Right renal cortex interstitium (tissue), 3 donors: Measurements from ENCODE around the gene ZNF747. TPM values are rescaled to one million over a fixed set of nuclear protein-coding genes. Genes with fewer than 3 reads are reported as not detected.

Source experiments
- DNase-seq, 3 donors: peaks; one replicate each; pipeline ENCODE4 v3.0.0-alpha.2; 2013; ENCODE audit warnings: low read depth in 3 of 3, low spot score in 2 of 3
- polyA plus RNA-seq, 3 donors: library from polyadenylated mRNA; unstranded; fragments of 120-200 nt; gene quantifications; one replicate each; pipeline ENCODE4 v1.2.1, GENCODE V29; 2013; ENCODE audit not compliant: insufficient read length in 3 of 3

The ZNF747 gene
- polyA plus RNA-seq, 3 donors: 9.1 to 9.7 (median 9.5) TPM

DNA sequence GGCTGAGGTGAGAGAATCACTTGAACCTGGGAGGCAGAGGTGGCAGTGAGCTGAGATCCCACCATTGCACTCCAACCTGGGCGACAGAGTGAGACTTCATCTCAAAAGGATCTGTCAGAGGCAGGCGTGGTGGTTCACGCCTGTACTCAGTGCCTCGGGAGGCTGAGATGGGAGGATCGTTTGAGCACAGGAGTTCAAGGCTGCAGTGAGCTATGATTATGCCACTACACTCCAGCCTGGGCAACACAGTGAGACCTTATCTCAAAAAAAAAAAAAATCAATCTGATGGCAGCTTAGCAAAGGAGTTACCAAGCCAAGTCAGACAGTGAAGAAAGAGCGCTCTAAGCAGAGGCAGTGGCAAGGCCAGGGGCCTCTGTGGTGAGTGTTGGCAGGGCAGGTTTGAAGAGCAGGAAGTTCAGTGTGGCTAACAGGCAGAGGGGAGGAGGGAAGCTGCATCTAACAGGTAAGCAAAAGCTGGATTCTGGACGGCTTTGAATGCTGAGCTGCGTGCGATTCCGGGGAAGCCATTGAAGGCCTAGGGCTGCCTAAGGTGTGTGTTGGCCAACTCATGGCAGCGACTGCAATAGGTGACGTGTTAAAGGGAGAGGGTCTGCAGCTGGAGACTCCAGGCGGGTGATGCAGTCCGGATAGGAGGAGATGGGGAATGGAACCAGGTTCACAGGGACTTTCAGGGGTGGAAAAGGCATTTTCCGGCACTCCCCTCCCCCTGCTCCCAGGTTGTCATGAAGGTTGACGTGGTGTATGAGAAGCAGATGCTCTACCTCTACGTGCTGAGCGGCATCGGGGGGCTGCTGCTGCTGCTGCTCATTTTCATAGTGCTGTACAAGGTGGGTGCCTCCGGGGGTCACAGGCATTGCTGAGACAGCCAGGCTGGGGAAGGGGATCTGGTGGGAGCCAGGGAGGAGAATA lies 15.3 kb downstream of the ZNF747 start:
- no peak for DNase-seq

DNA sequence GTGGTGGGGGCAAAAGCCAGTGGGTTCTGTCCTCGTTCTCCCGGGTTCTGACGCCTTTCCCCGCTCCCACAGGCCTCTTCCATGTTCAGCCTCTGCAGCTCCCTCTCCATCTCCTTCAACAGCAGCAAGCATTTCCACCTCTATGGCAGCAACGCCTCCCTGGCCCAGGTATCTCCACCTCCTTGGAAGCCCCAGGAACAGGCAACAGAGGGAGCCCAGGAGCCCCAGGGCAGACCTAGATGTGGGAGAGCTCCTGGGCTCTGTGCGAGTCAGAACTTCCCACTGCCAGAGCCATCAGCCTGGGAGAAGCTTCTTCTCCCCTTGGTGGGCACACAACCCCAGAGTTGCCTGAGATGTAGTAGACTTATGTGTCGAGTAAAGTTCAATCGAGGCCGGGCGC lies 16.1 kb downstream of the ZNF747 start:
- no peak for DNase-seq

DNA sequence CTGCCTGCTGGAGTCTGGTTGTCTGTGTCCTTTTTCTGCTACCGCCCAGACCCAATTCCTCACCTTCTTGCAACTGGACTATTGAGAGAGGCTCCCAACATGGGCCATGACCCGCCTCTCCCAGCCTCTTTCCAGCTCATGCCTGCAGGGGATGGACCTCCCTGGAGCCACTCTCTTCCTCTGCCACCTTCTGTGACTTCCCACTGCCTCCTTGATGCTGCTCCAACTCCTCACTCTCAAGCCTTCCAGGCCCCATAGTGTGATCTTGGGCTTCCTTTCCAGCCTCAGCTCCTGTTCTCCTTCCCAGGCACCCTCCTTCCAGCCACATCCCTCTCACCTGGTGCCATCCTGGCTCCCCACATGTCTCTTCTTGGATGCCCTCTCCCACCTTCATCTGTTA lies 19.4 kb downstream of the ZNF747 start:
- no peak for DNase-seq

GRCh38 chr16:30511509-30511908 lies 23.1 kb downstream of the ZNF747 start:
- no peak for DNase-seq

DNA sequence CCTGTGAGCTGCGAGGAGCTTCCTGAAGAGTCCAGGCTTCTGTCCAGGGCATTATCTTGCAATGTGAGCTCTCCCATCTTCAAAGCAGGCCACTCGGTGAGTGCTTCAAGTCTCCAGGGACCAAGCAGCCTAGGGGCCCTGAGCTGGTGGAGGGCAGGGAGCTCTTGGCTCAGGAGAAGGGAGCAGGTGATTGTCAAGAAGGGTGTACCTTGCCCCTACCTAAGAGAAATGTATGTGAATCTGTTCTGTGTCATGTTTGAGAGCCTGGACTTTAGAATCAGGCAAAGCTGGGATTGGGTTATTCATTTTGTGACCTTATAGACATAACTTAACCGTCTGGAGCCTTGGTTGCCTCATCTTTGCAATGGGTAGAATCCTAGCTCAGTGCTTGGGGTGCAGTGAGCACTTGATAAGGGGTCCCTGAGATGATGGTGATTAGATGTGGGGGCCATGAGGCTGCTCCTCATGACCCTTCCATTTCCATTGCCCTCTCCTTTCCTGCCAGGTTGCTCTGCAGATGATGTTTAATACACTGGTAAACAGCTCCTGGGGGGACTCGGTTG lies 24.2 kb downstream of the ZNF747 start:
- DNase-seq: no peak

GRCh38 chr16:30509081-30509765 lies 25.4 kb downstream of the ZNF747 start:
- no peak for DNase-seq

DNA sequence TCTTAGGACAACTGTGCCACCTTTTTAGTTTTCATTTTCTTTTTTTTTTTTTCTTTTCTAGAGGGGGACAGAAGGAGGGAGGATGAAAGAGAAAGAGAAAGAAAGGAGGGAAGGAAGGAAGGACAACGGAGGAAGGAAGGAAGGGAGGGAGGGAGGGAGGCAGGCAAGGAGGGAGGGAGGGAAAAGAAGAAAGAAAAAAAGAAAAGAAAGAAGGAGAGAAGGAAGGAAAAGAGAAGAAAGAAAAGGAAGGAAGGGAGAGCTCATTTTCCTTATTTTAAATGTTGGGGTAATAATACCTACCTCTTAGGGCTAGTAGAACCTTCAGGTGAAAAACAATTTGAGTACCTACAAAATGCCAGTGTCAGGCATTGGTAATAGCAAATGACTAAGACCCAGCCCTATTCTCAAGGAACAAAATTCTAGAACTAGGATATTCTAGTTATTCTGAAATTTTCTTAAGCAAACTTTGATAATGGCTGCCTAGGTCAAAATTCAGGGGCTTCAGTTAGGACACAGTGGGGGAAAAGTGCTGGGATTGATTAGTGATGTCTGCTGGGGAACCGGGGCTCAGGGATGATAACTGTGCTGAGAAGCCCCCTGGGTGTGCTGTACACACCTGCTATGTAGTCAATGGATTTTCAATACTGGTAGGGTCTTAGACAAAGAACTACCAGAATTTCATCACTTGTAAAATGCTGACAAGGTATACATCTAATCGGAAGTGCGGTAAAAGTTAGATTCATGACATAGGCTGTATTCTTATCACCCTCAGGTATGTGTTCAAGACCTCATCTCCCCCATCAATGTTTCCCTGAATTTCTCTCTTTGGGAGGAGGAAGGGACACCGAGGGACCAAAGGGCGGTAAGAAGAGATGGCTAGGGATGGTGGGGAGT lies 31.0 kb downstream of the ZNF747 start:
- DNase-seq: no peak

- no peak for DNase-seq
Measured at GRCh38 chr16:30499284-30499683, 35.4 kb downstream of the ZNF747 start.

GRCh38 chr16:30494709-30495108 lies 39.9 kb downstream of the ZNF747 start:
- no peak for DNase-seq

- no peak for DNase-seq
Measured at GRCh38 chr16:30493941-30494488, 40.6 kb downstream of the ZNF747 start.

- DNase-seq: peak in 1 of 3 donors; percentile 6
Measured at GRCh38 chr16:30491744-30492308, 42.8 kb downstream of the ZNF747 start.

DNA sequence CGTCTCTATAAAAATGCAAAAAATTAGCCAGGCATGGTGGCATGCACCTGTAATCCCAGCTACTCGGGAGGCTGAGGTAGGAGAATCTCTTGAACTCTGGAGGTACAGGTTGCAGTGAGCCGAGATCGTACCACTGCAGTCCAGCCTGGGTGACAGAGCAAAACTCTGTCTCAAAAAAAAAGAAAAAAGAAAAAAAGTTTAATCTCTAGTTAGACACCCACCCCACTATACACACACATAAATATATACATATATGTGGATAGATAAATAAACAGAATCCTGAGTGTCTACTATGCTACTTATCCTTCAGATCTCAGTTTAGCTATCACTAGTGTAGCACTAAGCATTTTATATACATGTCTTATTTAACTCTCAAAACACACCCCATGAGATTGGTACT lies 43.4 kb downstream of the ZNF747 start:
- no peak for DNase-seq

DNA sequence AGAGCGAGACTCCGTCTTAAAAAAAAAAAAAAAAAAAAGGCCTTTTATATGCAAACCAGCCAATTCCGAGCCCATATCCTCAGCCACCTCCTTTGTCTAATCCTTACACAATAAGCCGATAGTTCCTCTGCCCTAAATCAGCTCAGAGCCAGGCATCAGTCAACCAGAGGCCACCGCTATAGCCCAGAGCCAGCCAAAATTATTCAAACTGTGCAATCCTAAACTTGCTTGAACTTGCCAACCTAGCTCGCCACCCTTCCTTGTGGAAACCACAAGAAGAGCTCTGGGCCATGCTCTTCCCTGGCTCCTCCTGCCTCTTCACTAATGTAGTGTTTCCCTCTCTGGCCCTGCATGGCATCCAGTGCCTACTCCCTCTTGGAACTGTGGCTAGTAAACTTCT lies 44.4 kb downstream of the ZNF747 start:
- no peak for DNase-seq

DNA sequence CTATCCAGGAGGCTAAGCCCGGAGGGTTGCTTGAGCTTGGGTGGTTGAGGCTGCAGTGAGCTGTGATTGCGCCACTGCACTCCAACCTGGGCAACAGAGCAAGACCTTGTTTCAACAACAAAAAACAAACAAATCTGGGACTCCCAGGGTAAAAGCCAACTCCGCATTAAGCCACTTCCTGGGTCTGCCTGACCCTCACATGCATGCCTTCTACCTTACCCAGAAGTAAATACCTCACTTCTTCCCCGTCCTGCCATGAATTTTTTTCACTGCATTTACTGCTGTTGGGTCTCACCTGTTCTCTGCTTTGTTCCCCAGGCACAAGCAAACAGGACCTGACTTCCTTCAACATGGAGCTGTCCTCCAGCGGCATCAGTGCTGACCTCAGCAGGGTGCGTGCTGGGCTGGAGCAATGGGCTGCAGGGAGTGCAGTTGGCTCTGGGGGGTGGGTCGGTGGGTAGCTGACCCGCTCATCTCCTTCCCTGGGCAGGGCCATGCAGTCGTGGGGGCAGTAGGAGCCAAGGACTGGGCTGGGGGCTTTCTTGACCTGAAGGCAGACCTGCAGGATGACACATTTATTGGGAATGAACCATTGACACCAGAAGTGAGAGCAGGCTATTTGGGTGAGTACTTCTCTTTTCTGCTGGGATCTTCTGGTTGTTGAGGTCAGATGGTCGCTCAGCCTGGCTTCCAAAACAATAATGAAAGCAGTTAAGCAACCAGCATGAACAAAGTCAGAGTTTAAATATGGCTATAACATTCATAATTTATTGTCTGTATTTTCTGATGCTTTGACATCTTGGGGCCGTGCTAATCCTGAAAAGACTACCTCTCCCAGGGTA lies 45.7 kb downstream of the ZNF747 start:
- no peak for DNase-seq

DNA sequence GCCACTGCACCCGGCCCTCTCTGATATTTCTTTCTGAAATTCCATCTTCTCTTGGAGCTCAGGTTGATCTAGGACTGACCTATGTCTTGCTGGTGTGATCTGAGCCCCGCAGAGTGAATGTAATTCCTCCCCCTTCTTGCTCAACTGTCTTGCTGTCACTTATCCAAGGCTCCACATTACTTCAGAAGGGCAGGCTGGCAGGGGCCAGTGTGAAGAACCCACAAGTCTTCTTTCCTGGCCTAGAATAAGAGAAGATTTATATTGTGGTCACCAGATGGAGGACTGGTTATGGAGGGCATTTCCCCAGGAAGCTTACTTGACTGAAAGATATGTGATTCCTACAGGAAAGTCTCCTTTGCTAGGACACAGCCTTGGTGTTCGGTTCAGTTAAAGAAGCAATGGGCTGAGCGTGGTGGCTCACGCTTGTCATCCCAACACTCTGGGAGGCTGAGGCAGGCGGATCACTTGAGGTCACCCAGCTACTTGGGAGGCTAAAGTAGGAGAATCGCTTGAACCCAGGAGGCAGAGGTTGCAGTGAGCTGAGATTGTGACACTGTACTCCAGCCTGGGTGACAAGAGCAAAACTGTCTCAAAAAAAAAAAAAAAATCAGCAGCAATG lies 48.7 kb downstream of the ZNF747 start:
- DNase-seq: no peak

GRCh38 chr16:30484887-30485286 lies 49.8 kb downstream of the ZNF747 start:
- no peak for DNase-seq

GRCh38 chr16:30482366-30482765 lies 52.3 kb downstream of the ZNF747 start:
- DNase-seq: no peak

DNA sequence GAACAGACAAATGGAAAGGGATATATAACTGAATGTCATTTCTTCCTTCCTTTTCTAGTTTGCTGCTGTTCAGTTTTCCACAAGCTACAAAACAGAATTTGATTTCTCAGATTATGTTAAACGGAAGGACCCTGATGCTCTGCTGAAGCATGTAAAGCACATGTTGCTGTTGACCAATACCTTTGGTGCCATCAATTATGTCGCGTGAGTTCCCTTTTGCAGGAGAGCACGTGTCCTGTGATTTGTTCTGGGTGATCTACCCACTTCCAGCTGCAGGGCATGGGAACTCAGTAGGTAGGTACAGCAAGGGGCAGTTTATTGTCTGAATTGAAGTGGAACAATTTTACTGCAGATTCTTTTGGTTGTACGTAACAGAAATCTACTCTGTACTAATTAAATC lies 53.3 kb downstream of the ZNF747 start:
- no peak for DNase-seq
